ENCODE data around the gene RAB7B.
"Not testable (repeated sequence)": the region's sequence is repeated elsewhere in the genome, so short reads cannot be mapped to it uniquely, and the experiment has no call there.

RAB7B gene

GRCh38 chr1:206002871-206003801 is at the start of gene RAB7B:
Gene RAB7B, minus strand, starts transcription at chr1:206003395. Its CDS starts 9,260 bp downstream, at chr1:205994135.
- Histone ChIP-seq H3K4me3 (ENCODE audit: low read depth in 1 of 2, low read length in 2 of 2) (peak within 1 kb of the TSS; percentile 9 to 60), H3K27me3 (ENCODE audit: control insufficient read depth in 1 of 2, insufficient read depth in 2 of 2, low read length in 2 of 2) (no peaks in the 10 kb centered on the region), H3K36me3 (ENCODE audit: control insufficient read depth in 1 of 2, insufficient read depth in 2 of 2, low read length in 2 of 2) (no peaks in the 10 kb centered on the region), H3K9me3 (ENCODE audit: control insufficient read depth in 1 of 2, low read length in 2 of 2) (no peaks in the 10 kb centered on the region), H3K9ac (ENCODE audit: low read depth in 1 of 2, low read length in 2 of 2) (no peak within 1 kb of the TSS), H3K4me1 (ENCODE audit: control insufficient read depth in 1 of 2, insufficient read depth in 2 of 2, low read length in 2 of 2) (peaks cover 6 to 9% of the 10 kb centered on the region in 2 donors), H3K27ac (ENCODE audit: low read depth, low read length) (peak within 1 kb of the TSS; percentile 4)

- not testable (repeated sequence) for H3K4me3 ChIP-seq (ENCODE audit: low read depth in 1 of 2, low read length in 2 of 2); H3K36me3 ChIP-seq (ENCODE audit: control insufficient read depth in 1 of 2, insufficient read depth in 2 of 2, low read length in 2 of 2); H3K9me3 ChIP-seq (ENCODE audit: control insufficient read depth in 1 of 2, low read length in 2 of 2); H3K27me3 ChIP-seq (ENCODE audit: control insufficient read depth in 1 of 2, insufficient read depth in 2 of 2, low read length in 2 of 2); H3K27ac ChIP-seq (ENCODE audit: low read depth, low read length); H3K9ac ChIP-seq (ENCODE audit: low read depth in 1 of 2, low read length in 2 of 2)
- H3K4me1 ChIP-seq (ENCODE audit: control insufficient read depth in 1 of 2, insufficient read depth in 2 of 2, low read length in 2 of 2) = peaks cover 13 to 19% of the 10 kb centered on the region in 2 donors
These were observed 49.2 kb upstream of the RAB7B start for GRCh38 chr1:206052231-206052865.

- no peak overlapping the region for H3K27ac ChIP-seq (ENCODE audit: low read depth, low read length)
These were observed 47.5 kb upstream of the RAB7B start for GRCh38 chr1:206050655-206051235.

DNA sequence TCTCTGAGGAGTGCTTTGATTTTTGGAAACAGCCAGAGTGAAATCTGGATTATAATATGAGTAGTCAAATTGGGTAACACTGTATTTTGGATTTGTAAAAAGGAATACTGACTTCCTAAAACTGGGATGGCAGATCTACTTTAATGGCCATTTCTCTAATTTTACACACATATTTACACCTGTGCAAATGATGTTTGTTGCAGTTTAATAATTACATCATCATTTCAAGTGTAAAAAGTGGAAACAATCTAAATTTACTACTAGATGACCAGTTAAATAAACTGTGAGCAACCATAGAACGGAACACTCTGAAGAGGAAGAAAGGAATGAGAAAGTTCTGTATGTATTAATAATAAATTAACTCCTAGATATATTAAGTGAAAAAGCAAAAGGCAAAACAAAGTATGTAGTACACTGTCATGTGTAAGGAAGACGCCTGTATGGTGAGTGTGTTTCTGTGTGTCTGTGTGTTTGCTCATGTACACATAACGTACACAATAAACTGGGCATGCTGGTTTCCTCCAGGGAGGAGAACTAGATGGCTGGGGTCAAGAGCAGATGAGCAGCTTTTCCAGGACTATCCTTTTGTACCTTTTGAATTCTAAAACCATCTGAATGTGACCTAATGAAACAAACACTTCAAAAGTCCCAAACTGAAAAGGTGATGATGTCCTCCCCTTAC is 46.9 kb upstream of the RAB7B start:
- Histone ChIP-seq H3K27me3 (ENCODE audit: control insufficient read depth in 1 of 2, insufficient read depth in 2 of 2, low read length in 2 of 2) (no peaks in the 10 kb centered on the region), H3K4me1 (ENCODE audit: control insufficient read depth in 1 of 2, insufficient read depth in 2 of 2, low read length in 2 of 2) (peaks cover 13 to 23% of the 10 kb centered on the region in 2 donors), H3K9ac (ENCODE audit: low read depth in 1 of 2, low read length in 2 of 2) (no peak overlapping the region), H3K4me3 (ENCODE audit: low read depth in 1 of 2, low read length in 2 of 2) (no peak overlapping the region), H3K36me3 (ENCODE audit: control insufficient read depth in 1 of 2, insufficient read depth in 2 of 2, low read length in 2 of 2) (no peaks in the 10 kb centered on the region), H3K27ac (ENCODE audit: low read depth, low read length) (no peak overlapping the region), H3K9me3 (ENCODE audit: control insufficient read depth in 1 of 2, low read length in 2 of 2) (no peaks in the 10 kb centered on the region)

More at GRCh38 chr1:206050655-206051235, 47.5 kb upstream of the RAB7B start:
- Histone ChIP-seq H3K9me3 (ENCODE audit: control insufficient read depth in 1 of 2, low read length in 2 of 2) (no peaks in the 10 kb centered on the region), H3K9ac (ENCODE audit: low read depth in 1 of 2, low read length in 2 of 2) (no peak overlapping the region), H3K4me3 (ENCODE audit: low read depth in 1 of 2, low read length in 2 of 2) (no peak overlapping the region), H3K27me3 (ENCODE audit: control insufficient read depth in 1 of 2, insufficient read depth in 2 of 2, low read length in 2 of 2) (no peaks in the 10 kb centered on the region), H3K36me3 (ENCODE audit: control insufficient read depth in 1 of 2, insufficient read depth in 2 of 2, low read length in 2 of 2) (no peaks in the 10 kb centered on the region), H3K4me1 (ENCODE audit: control insufficient read depth in 1 of 2, insufficient read depth in 2 of 2, low read length in 2 of 2) (peaks cover 13 to 23% of the 10 kb centered on the region in 2 donors)

DNA sequence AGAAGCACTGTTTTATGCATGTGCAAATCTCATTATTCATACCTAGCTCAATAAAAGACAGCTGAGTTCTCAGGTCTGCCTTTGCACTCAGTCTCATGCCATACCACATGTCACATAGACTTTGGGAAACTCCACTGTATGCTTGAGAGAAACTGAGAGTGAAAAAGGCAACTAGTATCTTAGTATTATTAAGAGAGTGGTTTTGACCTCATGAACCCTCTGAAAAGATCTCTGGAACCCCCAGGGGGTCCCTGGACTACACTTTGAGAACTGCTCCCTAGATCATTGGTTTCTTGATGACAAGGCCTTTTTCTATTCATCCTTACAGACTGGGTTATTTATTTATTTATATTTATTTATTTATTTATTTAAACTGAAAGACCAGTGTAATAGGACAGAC is 46.1 kb upstream of the RAB7B start:
- Histone ChIP-seq H3K4me1 (ENCODE audit: control insufficient read depth in 1 of 2, insufficient read depth in 2 of 2, low read length in 2 of 2) (peaks cover 13 to 23% of the 10 kb centered on the region in 2 donors), H3K9ac (ENCODE audit: low read depth in 1 of 2, low read length in 2 of 2) (no peak overlapping the region), H3K4me3 (ENCODE audit: low read depth in 1 of 2, low read length in 2 of 2) (no peak overlapping the region), H3K9me3 (ENCODE audit: control insufficient read depth in 1 of 2, low read length in 2 of 2) (no peaks in the 10 kb centered on the region), H3K27me3 (ENCODE audit: control insufficient read depth in 1 of 2, insufficient read depth in 2 of 2, low read length in 2 of 2) (no peaks in the 10 kb centered on the region), H3K36me3 (ENCODE audit: control insufficient read depth in 1 of 2, insufficient read depth in 2 of 2, low read length in 2 of 2) (no peaks in the 10 kb centered on the region), H3K27ac (ENCODE audit: low read depth, low read length) (no peak overlapping the region)

- Histone ChIP-seq H3K9ac (ENCODE audit: low read depth in 1 of 2, low read length in 2 of 2) (peak overlapping the region in 1 of 2 donors; percentile 10), H3K9me3 (ENCODE audit: control insufficient read depth in 1 of 2, low read length in 2 of 2) (no peaks in the 10 kb centered on the region), H3K4me1 (ENCODE audit: control insufficient read depth in 1 of 2, insufficient read depth in 2 of 2, low read length in 2 of 2) (peaks cover 13 to 23% of the 10 kb centered on the region in 2 donors), H3K27me3 (ENCODE audit: control insufficient read depth in 1 of 2, insufficient read depth in 2 of 2, low read length in 2 of 2) (no peaks in the 10 kb centered on the region), H3K27ac (ENCODE audit: low read depth, low read length) (no peak overlapping the region), H3K4me3 (ENCODE audit: low read depth in 1 of 2, low read length in 2 of 2) (peak overlapping the region; percentile 33 to 48), H3K36me3 (ENCODE audit: control insufficient read depth in 1 of 2, insufficient read depth in 2 of 2, low read length in 2 of 2) (no peaks in the 10 kb centered on the region)
These were observed 45.4 kb upstream of the RAB7B start for GRCh38 chr1:206048582-206048981.

GRCh38 chr1:206047271-206047670 is 44.1 kb upstream of the RAB7B start:
- Histone ChIP-seq H3K36me3 (ENCODE audit: control insufficient read depth in 1 of 2, insufficient read depth in 2 of 2, low read length in 2 of 2) (no peaks in the 10 kb centered on the region), H3K27me3 (ENCODE audit: control insufficient read depth in 1 of 2, insufficient read depth in 2 of 2, low read length in 2 of 2) (no peaks in the 10 kb centered on the region), H3K4me1 (ENCODE audit: control insufficient read depth in 1 of 2, insufficient read depth in 2 of 2, low read length in 2 of 2) (peaks cover 13 to 18% of the 10 kb centered on the region in 2 donors), H3K4me3 (ENCODE audit: low read depth in 1 of 2, low read length in 2 of 2) (no peak overlapping the region), H3K9ac (ENCODE audit: low read depth in 1 of 2, low read length in 2 of 2) (no peak overlapping the region), H3K9me3 (ENCODE audit: control insufficient read depth in 1 of 2, low read length in 2 of 2) (no peaks in the 10 kb centered on the region), H3K27ac (ENCODE audit: low read depth, low read length) (no peak overlapping the region)

- Histone ChIP-seq H3K27ac (ENCODE audit: low read depth, low read length) (no peak overlapping the region), H3K36me3 (ENCODE audit: control insufficient read depth in 1 of 2, insufficient read depth in 2 of 2, low read length in 2 of 2) (no peaks in the 10 kb centered on the region), H3K4me3 (ENCODE audit: low read depth in 1 of 2, low read length in 2 of 2) (no peak overlapping the region), H3K27me3 (ENCODE audit: control insufficient read depth in 1 of 2, insufficient read depth in 2 of 2, low read length in 2 of 2) (peaks cover 0 to 7% of the 10 kb centered on the region in 2 donors), H3K4me1 (ENCODE audit: control insufficient read depth in 1 of 2, insufficient read depth in 2 of 2, low read length in 2 of 2) (peaks cover 4 to 6% of the 10 kb centered on the region in 2 donors), H3K9me3 (ENCODE audit: control insufficient read depth in 1 of 2, low read length in 2 of 2) (no peaks in the 10 kb centered on the region), H3K9ac (ENCODE audit: low read depth in 1 of 2, low read length in 2 of 2) (no peak overlapping the region)
These were observed 38.4 kb upstream of the RAB7B start for GRCh38 chr1:206041640-206042039.

DNA sequence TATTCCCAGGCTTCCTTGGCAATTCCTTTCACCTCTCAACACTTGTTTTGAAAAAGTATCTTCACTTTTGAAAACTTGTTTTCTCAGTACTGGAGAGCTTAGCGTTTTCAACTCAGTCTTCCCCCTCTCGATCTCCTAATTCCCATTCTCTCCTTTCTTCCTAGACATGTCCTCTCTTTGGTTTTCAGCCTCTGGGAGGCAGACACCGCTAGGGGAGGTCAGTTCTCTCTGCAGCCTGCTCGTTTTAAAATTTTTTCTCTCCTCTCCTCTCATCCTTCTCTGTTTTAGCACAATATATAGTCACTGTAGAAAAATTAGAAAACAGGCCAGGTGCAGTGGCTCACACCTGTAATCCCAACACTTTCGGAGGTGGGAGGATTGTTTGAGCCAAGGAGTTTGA is 37.1 kb upstream of the RAB7B start:
- Histone ChIP-seq H3K4me1 (ENCODE audit: control insufficient read depth in 1 of 2, insufficient read depth in 2 of 2, low read length in 2 of 2) (peaks cover 3 to 6% of the 10 kb centered on the region in 2 donors), H3K27me3 (ENCODE audit: control insufficient read depth in 1 of 2, insufficient read depth in 2 of 2, low read length in 2 of 2) (peaks cover 0 to 7% of the 10 kb centered on the region in 2 donors), H3K27ac (ENCODE audit: low read depth, low read length) (no peak overlapping the region), H3K4me3 (ENCODE audit: low read depth in 1 of 2, low read length in 2 of 2) (no peak overlapping the region), H3K9me3 (ENCODE audit: control insufficient read depth in 1 of 2, low read length in 2 of 2) (no peaks in the 10 kb centered on the region), H3K9ac (ENCODE audit: low read depth in 1 of 2, low read length in 2 of 2) (no peak overlapping the region), H3K36me3 (ENCODE audit: control insufficient read depth in 1 of 2, insufficient read depth in 2 of 2, low read length in 2 of 2) (no peaks in the 10 kb centered on the region)

Data from duodenal mucosa (tissue), 2 donors.